GM10847 (cell line): Measurements from ENCODE around the gene MSANTD2.

ENCODE experiments used
- POLR2A ChIP-seq: IDR thresholded peaks from 2 replicates; pipeline ENCODE4 v1.6.1; 2011; ENCODE audit not compliant: insufficient read length; ENCODE audit errors: extremely low read depth

MSANTD2 gene

DNA sequence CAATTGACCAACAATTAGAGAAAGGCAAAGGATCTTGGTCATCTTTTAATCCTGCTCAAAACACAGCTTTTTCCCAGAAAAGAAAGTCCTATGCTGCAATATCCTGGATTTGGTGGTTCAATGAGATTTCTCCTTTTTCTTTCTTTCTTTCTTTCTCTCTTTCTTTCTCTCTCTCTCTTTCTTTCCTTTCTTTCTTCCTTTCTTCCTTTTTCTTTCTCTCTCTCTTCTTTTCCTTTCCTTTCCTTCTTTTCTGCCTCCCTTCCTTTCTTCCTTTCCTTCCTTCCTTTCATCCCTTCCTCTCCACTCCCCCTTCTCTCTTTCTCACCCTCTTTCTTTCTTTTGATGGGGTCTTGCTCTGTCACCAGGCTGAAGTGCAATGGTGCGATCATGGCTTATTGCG lies 31.7 kb upstream of the MSANTD2 start:
- no peak for TF ChIP-seq POLR2A

DNA sequence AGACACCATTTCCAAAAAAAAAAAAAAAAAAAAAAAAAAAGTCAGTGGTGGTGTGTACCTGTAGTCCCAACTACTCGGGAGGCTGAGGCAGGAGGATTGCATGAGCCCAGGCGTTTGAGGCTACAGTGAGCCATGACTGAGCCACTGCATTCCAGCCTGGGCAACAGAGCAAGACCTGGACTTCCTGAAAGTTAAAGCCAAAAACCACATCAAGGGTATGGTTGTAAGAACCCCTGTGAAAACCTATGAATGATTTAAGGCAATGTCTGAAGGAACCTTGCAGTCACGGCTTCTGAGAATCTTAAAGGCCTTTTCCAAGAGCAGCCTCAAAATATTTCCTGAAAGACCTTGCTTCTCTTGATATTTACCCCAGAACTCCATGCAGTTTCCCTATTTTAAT lies 30.5 kb upstream of the MSANTD2 start:
- no peak for TF ChIP-seq POLR2A

DNA sequence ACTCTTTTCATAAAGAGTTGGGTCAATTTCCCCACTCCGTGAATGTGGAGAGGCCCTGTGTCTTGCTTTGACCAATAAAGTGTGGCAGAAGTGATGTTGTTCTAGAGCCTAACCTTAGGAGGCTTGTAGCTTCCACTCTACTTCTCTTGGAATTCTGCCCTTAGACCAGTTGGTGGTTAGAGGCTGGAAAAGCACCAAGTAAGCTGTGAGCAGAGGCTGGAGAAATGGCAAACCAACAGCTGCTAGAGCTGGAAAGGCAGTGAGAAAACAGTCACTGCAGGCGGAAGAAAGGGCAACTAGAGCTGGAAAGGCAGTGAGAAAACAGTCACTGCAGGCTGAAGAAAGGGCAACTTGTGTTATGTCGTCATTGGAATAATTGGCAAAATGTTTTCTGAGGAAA lies 29.8 kb upstream of the MSANTD2 start:
- TF ChIP-seq POLR2A, result no peak

DNA sequence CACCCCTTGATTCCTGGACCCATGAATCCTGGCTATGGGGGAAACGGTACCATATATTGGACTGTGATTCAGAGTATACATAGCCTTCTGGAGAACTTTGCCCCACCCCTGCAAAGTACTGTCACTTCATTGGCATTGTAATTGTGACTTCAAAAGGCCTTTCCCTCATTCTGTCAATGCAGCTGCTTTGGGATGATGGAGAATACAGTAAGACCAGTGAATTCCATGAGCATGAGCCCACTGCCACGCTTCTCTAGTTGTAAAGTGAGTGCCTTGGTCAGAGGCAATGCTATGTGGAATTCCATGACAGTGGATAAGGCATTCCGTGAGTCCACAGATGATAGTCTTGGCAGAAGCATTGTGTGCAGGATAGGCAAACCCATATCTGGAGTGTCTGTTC lies 25.7 kb upstream of the MSANTD2 start:
- no peak for TF ChIP-seq POLR2A

DNA sequence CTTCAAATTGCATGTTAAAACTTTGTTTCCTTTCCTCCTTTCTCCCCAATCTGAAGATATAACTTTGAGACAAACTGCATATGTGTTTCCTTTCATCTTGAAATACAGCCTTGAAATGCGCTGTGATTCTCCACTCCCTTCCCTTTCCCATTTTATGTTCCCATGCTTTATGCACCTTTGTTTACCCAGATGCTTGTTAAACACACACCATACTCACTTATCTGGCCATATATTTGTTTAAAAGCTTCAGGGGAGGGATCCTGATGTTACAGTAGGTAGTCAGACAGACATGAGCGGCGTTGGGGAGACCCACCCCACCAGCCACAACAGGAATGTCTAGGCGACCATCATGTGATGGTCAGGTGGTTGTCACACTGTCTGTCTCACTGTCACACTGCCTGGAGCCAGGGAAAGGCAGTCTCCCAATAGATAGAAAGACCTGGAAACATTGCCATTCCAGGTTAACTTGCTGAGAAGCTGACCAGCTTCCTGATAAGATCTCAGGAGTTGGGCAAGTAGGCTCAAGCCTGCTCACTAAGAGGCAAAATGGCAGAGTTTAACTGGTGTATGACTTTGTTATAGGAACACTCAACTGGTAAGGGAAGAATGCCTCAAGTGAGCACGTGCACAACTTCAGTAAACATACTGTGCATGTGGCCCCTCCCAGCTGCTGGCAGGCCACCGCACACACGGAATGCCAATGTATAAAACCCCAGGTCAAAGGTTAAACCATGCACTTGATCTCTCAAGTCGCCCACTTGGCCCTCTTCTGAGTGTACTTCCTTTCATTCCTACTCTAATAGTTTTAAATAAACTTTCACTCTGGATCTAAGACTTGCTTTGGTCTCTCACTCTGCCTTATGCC lies 23.5 kb upstream of the MSANTD2 start:
- no peak for TF ChIP-seq POLR2A

DNA sequence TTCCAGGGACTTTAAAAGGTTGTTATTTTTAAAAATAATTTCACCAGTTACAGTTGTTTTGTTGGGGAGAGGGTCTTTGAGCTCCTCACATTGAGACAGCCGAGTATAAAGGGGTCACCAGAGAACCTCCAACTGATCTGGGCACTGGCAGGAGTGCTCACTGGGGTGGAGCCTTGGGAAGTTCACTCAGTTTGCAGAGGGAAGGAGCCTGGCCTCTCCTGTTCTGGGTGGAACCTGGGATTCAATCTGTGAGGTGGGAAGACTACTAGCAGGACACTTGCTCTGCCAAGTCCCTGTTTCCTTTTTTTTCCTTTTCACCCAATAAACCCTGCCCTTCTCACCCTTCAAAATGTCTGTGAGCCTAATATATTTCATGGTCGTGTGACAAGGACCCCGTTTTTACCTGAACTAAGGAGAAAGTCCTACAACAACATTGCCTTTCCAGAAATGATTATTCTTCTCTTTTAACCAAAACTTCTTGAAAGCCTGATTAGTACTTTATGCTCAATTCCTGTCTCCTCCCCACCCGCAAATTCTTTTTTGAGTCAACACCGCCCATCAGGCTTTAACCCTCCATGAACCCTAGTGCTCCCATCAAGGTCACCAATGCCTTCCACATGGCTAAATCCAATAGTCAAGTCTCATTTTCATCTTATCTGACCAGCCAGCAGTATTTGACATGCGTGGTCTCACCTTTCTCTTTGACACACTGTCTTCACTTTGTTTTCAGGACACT lies 22.0 kb upstream of the MSANTD2 start:
- TF ChIP-seq POLR2A, result no peak

GRCh38 chr11:124817036-124817435 lies 16.8 kb upstream of the MSANTD2 start:
- no peak for TF ChIP-seq POLR2A

GRCh38 chr11:124814739-124815138 lies 14.5 kb upstream of the MSANTD2 start:
- TF ChIP-seq POLR2A, result no peak

DNA sequence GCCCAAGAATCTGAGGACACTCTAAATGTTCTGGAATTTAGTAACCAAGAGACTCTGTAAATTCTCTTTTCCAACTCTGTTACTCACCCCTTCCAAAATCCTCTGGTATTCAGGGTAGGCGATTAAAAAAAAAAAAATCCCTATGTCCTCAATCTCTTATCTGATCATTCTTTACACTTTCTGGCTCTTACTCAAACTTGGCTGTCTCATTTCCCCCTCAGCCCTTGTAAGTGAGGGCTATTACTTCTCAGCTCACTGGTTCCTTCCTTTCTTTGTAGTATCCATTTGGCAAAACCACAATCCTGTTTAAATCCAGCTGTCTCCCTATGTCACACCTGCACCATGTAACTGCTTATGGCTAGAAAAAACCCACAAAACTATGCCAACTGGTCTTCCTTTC lies 12.7 kb upstream of the MSANTD2 start:
- TF ChIP-seq POLR2A, result no peak

DNA sequence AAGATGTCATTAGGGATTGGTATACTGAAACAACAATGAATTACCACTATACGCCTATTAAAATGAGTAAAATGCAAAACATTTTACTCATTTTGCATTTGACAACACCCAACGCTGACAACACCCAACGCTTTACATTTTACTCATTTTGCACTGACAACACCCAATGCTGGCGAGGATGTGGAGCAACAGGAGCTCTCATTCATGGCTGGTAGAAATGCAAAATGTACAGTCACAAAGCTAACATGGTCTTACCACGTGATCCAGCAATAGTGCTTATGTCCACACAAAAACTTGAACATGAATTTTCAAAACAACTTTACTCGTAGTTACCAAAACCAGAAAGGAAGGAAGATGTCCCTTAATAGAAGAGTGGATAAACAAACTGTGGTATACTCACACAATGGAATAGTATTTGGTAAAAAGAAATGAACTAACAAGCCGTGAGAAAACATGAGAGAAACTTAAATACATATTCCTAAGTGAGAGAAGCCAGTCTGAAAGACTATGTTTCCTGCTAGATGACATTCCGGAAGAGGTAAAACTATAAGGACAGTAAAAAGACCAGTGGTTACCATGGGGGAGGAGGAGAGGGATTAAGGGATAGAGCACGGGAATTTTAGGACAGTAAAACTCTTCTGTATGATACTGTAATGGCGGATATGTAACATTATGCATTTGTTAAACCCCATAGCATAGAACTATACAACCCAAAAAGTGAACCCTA lies 11.4 kb upstream of the MSANTD2 start:
- no peak for TF ChIP-seq POLR2A

DNA sequence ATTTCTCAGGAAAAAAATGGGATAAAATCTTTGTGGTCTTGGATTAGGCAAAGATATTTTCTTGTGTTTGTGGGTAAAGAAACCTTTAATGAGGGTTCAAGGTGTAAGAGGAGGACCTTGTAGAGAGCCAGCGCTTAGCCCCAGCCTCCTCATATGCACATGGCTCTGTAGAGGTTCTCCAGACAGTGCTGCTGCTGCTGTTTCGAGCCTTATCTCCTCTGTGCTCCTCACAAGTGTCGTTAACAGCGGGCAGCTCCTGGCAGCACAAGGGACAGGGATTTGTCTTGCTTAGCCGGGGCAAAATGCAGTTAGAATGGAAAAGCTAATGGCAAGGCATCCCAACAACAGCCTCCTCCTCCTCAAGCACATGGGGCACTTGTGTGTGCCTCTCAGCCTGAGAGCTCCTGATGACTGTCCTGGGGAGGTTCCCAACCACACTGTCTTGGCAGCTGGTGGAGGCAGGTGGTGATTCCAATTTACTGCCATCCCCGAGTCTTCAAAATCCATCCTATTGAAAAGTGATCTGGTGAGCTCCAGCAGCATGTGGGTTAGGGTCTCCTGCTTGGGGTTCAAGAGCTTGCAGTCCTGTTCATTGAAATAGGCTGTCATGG lies 7.6 kb upstream of the MSANTD2 start:
- TF ChIP-seq POLR2A, result no peak

DNA sequence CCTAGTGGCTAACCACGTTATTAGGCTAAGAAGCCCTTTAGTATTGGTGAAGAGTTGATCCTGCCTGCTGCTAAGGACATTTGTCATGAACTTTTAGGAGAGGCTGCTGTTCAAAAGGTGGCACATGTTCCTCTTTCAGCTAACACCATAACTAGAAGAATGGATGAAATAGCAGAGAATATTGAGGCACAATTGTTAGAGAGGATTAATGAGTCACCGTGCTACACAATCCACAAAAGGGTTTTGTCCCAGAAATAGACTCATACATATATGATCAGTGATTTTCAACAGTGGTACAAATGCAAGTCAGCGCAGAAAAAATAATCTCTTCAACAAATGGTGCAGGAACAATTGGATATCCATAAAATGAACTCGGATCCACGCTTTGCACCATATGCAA lies 7.0 kb upstream of the MSANTD2 start:
- no peak for TF ChIP-seq POLR2A

GRCh38 chr11:124804884-124805283 lies 4.7 kb upstream of the MSANTD2 start:
- no peak for TF ChIP-seq POLR2A

DNA sequence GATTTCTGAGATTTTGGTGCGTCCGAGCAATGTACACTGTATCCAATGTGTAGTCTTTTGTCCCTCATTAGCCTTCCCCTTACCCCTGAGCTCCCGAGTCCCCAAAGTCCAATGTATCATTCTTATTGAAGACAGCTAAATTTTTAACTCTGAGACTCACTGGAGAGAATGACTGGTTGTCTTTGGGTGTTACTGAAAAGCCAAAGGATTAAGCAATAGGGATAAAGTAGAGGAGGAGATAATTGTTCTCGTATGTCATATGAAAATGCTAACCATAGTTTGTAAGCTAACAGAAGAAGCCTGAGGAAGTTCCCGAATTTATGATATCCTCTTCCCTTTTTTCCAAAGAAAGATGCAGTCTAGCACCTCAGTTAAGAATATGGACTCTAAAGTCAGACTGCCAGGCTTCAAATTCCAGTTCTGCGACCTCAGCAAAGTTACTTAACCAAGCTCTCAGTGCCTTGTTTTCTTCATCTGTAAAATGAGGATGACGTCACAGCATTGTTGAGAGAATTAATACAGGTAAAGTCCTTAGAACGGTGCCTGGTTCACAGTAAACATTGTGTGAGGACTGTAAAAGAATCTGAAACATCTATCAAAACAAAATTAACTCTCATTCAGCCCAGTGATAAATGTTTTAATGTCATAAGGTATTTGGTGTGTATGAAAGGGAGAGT lies 1.6 kb upstream of the MSANTD2 start:
- TF ChIP-seq POLR2A, result no peak

GRCh38 chr11:124801014-124801413 lies 808 bp upstream of the MSANTD2 start:
- no peak for TF ChIP-seq POLR2A
